H54 (cell line): ENCODE measurements around the gene RBP5.

Experiments
- DNase-seq: peaks from one replicate; pipeline ENCODE4 v3.0.0; 2011; ENCODE audit warnings: low spot score, mixed read lengths; ENCODE audit not compliant: insufficient read length
- FAIRE-seq: peaks from 3 replicates; lab custom pipeline; 2011; peaks lifted over from hg19 to GRCh38; lab: Jason Lieb, UNC
- POLR2A ChIP-seq: IDR thresholded peaks from 2 replicates; pipeline ENCODE4 v1.6.1; 2011; ENCODE audit warnings: low read depth, mild to moderate bottlenecking, low read length

Gene RBP5

DNA sequence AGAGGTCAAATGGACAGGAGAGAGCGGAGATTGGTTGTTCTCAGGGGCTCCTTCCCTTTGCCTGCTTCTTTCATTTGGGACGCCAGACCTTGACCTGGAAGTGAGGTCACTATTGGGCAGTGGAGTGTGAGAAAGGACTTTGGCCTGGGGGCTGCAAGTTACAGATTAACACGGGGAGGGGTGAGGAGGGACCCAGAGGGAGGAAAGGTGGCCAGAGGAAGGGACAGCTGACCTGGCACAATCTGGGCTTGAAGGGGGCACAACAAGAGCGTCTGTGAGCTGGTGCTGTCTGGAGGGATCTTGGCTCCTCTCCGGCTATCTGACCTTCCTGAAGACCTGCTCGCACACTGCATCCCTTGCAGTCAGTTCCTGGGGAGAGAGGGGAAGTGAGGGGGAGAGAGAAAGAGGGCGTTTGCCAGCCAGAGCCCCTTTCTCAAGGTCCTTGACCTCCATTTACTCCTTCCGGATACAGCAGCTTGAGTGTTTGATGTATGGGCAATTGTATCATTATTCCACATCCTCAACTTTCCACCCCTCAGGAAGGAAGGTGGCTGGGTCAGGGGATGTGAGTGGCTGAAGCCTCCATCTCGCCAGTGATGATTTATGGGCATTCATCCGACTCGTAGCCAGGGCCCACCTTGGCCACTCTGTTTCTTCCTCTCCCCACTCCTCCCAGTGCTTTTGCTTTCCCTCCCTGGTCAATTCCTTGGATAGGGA, 4.7 kb downstream of the RBP5 start:
- DNase-seq (no peak), FAIRE-seq (no peak)
- no peak for TF ChIP-seq POLR2A

DNA sequence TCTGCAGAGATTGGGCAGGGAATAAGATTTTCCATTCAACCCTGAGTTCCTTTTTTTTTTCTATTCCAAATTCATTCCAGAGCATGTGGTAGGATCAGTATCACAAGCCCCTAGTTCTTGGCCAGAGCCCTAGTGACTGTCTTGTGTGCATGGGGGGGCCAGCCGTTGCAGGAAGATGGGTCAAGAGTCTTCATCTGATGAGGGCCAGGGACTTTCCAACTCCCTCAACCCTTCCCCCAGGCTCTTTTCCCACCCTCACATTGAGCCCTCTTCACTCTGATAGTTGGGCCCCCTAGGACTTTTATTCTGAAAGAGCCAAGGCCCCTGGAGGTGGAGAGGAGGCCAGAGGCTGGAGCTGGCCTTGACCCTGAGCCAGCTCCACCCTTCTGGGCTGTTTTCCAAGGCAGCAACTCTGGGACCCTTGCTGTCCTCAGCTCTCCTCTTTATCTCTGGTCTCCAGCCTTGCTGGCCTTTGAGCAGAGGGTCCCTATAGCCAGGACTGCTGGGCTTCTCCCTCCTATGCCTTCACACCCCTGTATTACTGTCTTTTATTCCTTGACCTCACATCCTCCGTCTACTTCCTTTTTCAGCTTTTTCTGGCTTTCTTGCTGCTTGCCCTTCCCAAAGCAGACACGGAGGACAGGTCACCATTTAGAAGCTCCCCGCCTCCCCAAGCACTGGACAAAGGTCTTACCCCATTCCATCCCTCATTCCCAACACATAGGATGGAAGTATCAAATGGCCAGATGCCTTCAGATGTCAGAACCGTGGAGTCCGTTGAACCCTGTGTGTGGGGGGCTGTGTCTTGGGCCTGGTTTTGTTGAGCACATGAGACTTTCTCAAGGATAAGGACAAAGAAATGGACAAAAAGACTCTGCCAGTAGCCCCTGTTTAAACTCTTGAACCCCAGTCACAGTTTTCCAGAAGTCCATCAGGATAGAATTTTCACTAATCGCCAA, 5.6 kb downstream of the RBP5 start:
- DNase-seq (no peak), FAIRE-seq (no peak)
- no peak for TF ChIP-seq POLR2A

DNA sequence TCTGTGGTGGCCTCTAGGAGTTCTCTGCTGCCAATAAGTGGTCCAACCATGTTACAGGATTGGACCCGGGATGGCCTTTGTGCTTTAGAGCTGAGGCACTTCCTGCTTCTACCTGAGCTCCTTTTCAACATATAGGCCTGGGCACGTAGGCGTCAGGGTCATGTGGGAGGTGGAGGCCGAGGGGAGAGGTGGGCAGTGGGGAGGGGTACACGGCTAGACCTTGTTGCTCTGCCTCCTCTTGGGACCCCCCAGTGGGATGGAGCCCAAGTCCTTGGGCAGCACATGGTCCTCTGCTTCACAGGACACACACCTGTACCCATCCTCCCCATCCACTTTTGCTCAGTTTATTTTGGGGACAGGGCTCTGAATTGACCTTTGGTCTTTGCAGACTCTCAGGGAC, 7.4 kb downstream of the RBP5 start:
- FAIRE-seq = no peak
- no peak for TF ChIP-seq POLR2A
- DNase-seq = no peak

GRCh38 chr12:7120166-7120565, 8.5 kb downstream of the RBP5 start:
- no peak for DNase-seq
- TF ChIP-seq POLR2A = no peak
- FAIRE-seq = no peak

GRCh38 chr12:7118881-7119280, 9.8 kb downstream of the RBP5 start:
- DNase-seq (no peak), FAIRE-seq (no peak)
- no peak for TF ChIP-seq POLR2A

- FAIRE-seq (no peak), DNase-seq (no peak)
- no peak for TF ChIP-seq POLR2A
These were observed 11.0 kb downstream of the RBP5 start for GRCh38 chr12:7117670-7118069.

DNA sequence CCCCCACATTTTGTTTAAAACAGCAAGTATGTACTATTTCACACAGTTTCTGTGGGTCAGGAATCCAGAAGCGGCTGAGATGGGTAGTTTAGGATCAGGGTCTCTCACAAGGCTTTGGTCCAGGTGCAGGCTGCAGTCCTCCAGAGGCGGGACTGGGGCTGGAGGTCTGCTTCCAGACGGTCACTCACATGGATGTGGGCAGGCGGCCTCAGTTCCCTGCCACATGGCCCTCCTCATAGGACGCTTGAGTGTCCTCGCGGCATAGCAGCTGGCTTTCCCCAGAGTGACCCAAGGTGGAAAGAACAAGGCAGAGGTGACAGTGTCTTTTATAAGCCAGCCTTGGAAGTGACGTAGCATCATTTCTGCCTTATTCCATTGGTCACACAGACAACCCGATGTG, 11.8 kb downstream of the RBP5 start:
- no peak for FAIRE-seq
- no peak for DNase-seq
- TF ChIP-seq POLR2A = no peak

DNA sequence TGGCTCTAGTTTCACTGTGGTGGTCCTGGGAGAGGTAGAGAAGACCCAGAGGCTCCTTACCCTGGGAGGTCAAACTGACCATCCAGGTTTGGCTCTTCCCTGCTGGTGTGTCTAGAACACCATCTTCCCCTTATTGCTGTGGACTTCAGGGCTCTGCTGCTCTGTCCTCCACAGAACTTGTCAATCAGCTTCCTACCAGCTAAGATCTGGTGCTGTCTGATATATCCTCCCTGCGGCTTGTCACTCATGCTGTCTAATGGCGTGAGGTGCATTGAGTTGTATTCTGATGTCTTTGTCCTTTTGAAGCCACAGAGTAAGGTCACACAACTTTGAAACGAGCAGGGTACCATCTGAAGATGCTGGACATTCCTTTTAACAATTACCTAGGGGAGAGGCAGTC, 12.5 kb downstream of the RBP5 start:
- DNase-seq (no peak), FAIRE-seq (no peak)
- TF ChIP-seq POLR2A = no peak

- no peak for DNase-seq
- TF ChIP-seq POLR2A = no peak
- FAIRE-seq = no peak
These were observed 13.8 kb downstream of the RBP5 start for GRCh38 chr12:7114851-7115250.

DNA sequence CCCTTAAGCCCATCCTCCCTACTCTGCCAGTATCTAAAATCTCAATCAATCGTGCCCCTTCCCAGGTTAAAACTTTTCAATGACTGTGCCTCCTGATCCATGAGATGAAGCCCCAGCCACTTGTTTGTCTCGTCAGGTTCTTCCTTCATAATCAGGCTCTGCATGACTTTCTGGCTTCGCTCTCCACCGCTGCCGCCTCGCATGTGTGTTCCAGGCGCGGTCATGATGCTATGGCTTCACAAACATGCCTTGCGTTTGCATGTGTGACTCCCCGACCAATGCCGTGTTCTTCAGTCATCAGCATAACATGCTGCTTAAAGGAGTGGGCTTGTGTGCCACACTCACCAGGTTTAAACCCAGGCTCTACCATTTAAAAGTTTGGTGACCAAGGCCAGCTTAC, 14.7 kb downstream of the RBP5 start:
- DNase-seq (no peak), FAIRE-seq (no peak)
- TF ChIP-seq POLR2A = no peak

GRCh38 chr12:7113389-7113871, 15.3 kb downstream of the RBP5 start:
- no peak for FAIRE-seq
- DNase-seq = no peak
- no peak for TF ChIP-seq POLR2A

DNA sequence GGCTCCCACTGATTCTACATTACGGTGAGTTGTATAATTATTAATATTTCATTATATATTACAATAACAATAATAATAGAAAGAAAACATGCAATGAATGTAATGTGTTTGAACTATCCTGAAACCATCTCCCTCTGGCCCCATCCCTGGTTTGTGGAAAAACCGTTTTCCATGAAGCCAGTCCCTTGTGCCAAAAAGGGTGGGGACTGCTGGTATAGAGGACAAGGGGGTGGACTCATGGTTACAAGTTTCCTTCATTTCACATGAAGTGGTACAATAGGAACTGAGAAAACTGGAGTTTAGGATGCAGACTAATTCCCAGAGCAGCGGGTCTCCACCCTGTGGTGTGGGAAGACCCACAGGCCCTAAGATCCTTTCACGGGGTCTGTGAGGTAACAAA, 16.6 kb downstream of the RBP5 start:
- TF ChIP-seq POLR2A = no peak
- no peak for DNase-seq
- no peak for FAIRE-seq

GRCh38 chr12:7110661-7111060, 18.0 kb downstream of the RBP5 start:
- no peak for TF ChIP-seq POLR2A
- DNase-seq = no peak
- no peak for FAIRE-seq

DNA sequence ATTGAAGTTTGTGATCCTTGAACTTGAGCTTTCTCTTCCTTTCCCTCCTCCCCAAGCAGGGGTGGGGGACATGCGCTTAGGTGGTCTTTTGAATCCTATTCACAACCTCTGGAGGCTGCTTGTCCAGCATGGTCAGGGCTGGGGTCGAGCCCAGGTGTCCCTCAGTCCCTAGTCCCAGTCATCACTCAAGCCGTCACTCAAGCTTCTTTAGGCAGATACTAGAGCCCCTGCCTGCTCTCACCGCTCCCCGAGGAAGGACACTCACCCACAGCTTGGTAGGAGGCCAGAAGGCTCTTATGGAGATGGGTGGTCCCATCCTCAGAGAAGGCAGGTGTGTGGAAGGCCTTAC, 19.1 kb downstream of the RBP5 start:
- no peak for TF ChIP-seq POLR2A
- FAIRE-seq (no peak), DNase-seq (no peak)
